ENCODE data around the gene PEAK3. TPM values are rescaled to one million over a fixed set of nuclear protein-coding genes. Genes with fewer than 3 reads are reported as not detected.

The PEAK3 gene
- polyA plus RNA-seq, 1 of the 3 experiments (the other 2 are of a cell fraction): not detected

- ChIA-PET CTCF (interaction anchor here (3.4 to 5.2 kb wide), 2 partner anchors 13 to 55 kb away, joined by 20 to 51 read pairs; no protein-coding TSS in a partner anchor), POLR2A (no interaction called here)
- Histone ChIP-seq H3F3A (replicated peaks; ENCODE audit: insufficient read depth) (no peaks in the 10 kb centered on the region), H3K79me2 (ENCODE audit: insufficient read depth) (peaks cover 81% of the 10 kb centered on the region), H3K36me3 (replicated peaks in 1 of 2; ENCODE audit: control insufficient read depth in 1 of 2, insufficient read depth in 2 of 2, low read length in 1 of 2) (peaks cover 3 to 10% of the 10 kb centered on the region in 2 experiments), H3K27ac (ENCODE audit: low read depth in 2 of 2, low read length in 1 of 2) (peak overlapping the region; percentile 67 to 84; a peak in 1 of 4 replicates), H3K9me3 (no peaks in the 10 kb centered on the region), H3K27me3 (ENCODE audit: insufficient read depth) (no peaks in the 10 kb centered on the region), H3K4me2 (peak overlapping the region; percentile 92), H4K20me1 (ENCODE audit: insufficient read depth) (peaks cover 19% of the 10 kb centered on the region; the same call in 1 of the 2 replicates), H3K9ac (peak overlapping the region; percentile 81), H2AFZ (ENCODE audit: low read depth) (0 out of 2 replicates have a peak overlapping the region, but pooled peaks have one; percentile 67), H3K4me1 (ENCODE audit: control insufficient read depth in 1 of 2, insufficient read depth in 2 of 2, low read depth in 1 of 2, low read length in 1 of 2) (peaks cover 6 to 14% of the 10 kb centered on the region in 2 experiments; a peak in 2 of 4 replicates), H3K4me3 (ENCODE audit: low read depth in 2 of 2, low read length in 1 of 2) (peak overlapping the region; percentile 76 to 91), H3K9me2 (no peaks in the 10 kb centered on the region)
- peak; percentile 59 for DNase-seq
- TF ChIP-seq CHD2 (IDR thresholded peaks at IDR 0.05; ENCODE audit: low read length, partially characterized antibody): no peak
- TF ChIP-seq SMC3 (IDR thresholded peaks at IDR 0.05; ENCODE audit: low read depth, low read length): no peak
- no peak for TF ChIP-seq RFX5 (IDR thresholded peaks at IDR 0.05; ENCODE audit: low read length)
- TF ChIP-seq TCF12 (IDR thresholded peaks at IDR 0.05): no peak
- no peak for TF ChIP-seq IRF3 (IDR thresholded peaks at IDR 0.05; ENCODE audit: low read depth, low read length)
- TF ChIP-seq MXI1 (IDR thresholded peaks at IDR 0.05; ENCODE audit: low read depth, low read length): no peak
- TF ChIP-seq TAF1 (IDR thresholded peaks at IDR 0.05; ENCODE audit: borderline replicate concordance, low read depth, low read length): no peak
- no peak for TF ChIP-seq RXRA (IDR thresholded peaks at IDR 0.05; ENCODE audit: borderline replicate concordance, low read depth)
- no peak for TF ChIP-seq EZH2phosphoT487 (IDR thresholded peaks at IDR 0.05; ENCODE audit: borderline replicate concordance, low read depth)
- no peak for TF ChIP-seq ZBTB33 (IDR thresholded peaks at IDR 0.05; ENCODE audit: borderline replicate concordance, low read depth)
- TF ChIP-seq EP300 (IDR thresholded peaks at IDR 0.05; ENCODE audit: borderline replicate concordance in 1 of 2, low read depth in 1 of 2, low read length in 1 of 2): no peak
- TF ChIP-seq YY1 (IDR thresholded peaks at IDR 0.05; ENCODE audit: low read depth): no peak
- WGBS (ENCODE audit: low lambda C conversion rate): 5% methylated on average over 3 of the region's 16 CpGs
Measured at GRCh38 chr19:2329149-2329478, 47.1 kb upstream of the PEAK3 start.

- POLR2A ChIA-PET: no interaction called here
- TF ChIP-seq NFIC (IDR thresholded peaks at IDR 0.05; ENCODE audit: borderline replicate concordance) (no peak), SIN3A (IDR thresholded peaks at IDR 0.05; ENCODE audit: borderline replicate concordance, low read depth, low read length) (0 out of 2 replicates have a peak, but pooled peaks have one; percentile 47), RCOR1 (IDR thresholded peaks at IDR 0.05; ENCODE audit: low read length) (no peak), MEF2A (IDR thresholded peaks at IDR 0.05; ENCODE audit: borderline replicate concordance, low read depth) (no peak), RFX5 (IDR thresholded peaks at IDR 0.05; ENCODE audit: low read length) (no peak), USF1 (IDR thresholded peaks at IDR 0.05; ENCODE audit: borderline replicate concordance, low read depth) (no peak), EP300 (IDR thresholded peaks at IDR 0.05; ENCODE audit: borderline replicate concordance in 1 of 2, low read depth in 1 of 2, low read length in 1 of 2) (no peak), EZH2phosphoT487 (IDR thresholded peaks at IDR 0.05; ENCODE audit: borderline replicate concordance, low read depth) (no peak), RAD21 (IDR thresholded peaks at IDR 0.05; ENCODE audit: low read length) (no peak), YY1 (IDR thresholded peaks at IDR 0.05; ENCODE audit: low read depth) (peak; percentile 94), TAF1 (IDR thresholded peaks at IDR 0.05; ENCODE audit: borderline replicate concordance, low read depth, low read length) (peak; percentile 93), NRF1 (IDR thresholded peaks at IDR 0.05; ENCODE audit: low read depth, low read length) (peak; percentile 99), TEAD4 (IDR thresholded peaks at IDR 0.05; ENCODE audit: borderline replicate concordance, insufficient read depth) (no peak), ELF1 (IDR thresholded peaks at IDR 0.05) (no peak), IRF3 (IDR thresholded peaks at IDR 0.05; ENCODE audit: low read depth, low read length) (no peak)
Measured at GRCh38 chr19:2328401-2329148, 46.6 kb upstream of the PEAK3 start, which contains the start of the genes LSM7 and SPPL2B. Gene LSM7, minus strand, starts transcription at chr19:2328586. Its CDS starts 20 bp downstream, at chr19:2328566. Gene SPPL2B, plus strand, starts transcription at chr19:2328684. Its CDS starts 26 bp downstream, at chr19:2328710.

More at GRCh38 chr19:2328401-2329148, 46.6 kb upstream of the PEAK3 start, which contains the start of the genes LSM7 and SPPL2B:
- H2AFZ ChIP-seq (ENCODE audit: low read depth): peak within 1 kb of the TSS; percentile 67
- WGBS (ENCODE audit: low lambda C conversion rate): 0% methylated on average over 32 of the region's 89 CpGs
- H3K27me3 ChIP-seq (ENCODE audit: insufficient read depth): no peaks in the 10 kb centered on the region
- H3K9me2 ChIP-seq: no peaks in the 10 kb centered on the region
- H3K79me2 ChIP-seq (ENCODE audit: insufficient read depth): peaks cover 76% of the 10 kb centered on the region
- H3K4me2 ChIP-seq: peak within 1 kb of the TSS; percentile 92
- H3K9me3 ChIP-seq: no peaks in the 10 kb centered on the region
- H4K20me1 ChIP-seq (ENCODE audit: insufficient read depth): peaks cover 19% of the 10 kb centered on the region; the same call in 1 of the 2 replicates
- H3F3A ChIP-seq (replicated peaks; ENCODE audit: insufficient read depth): no peaks in the 10 kb centered on the region
- H3K27ac ChIP-seq (ENCODE audit: low read depth in 2 of 2, low read length in 1 of 2): peak within 1 kb of the TSS; percentile 67 to 84
- DNase-seq: peak; percentile 100
- H3K4me1 ChIP-seq (ENCODE audit: control insufficient read depth in 1 of 2, insufficient read depth in 2 of 2, low read depth in 1 of 2, low read length in 1 of 2): peaks cover 6 to 14% of the 10 kb centered on the region in 2 experiments; a peak in 2 of 4 replicates
- peak within 1 kb of the TSS; percentile 76 to 91 for H3K4me3 ChIP-seq (ENCODE audit: low read depth in 2 of 2, low read length in 1 of 2)
- CTCF ChIA-PET: interaction anchor here (0.9 to 5.2 kb wide), 5 partner anchors 10 to 54 kb away, joined by 3 to 51 read pairs (median 3); no protein-coding TSS in a partner anchor
- H3K9ac ChIP-seq: peak within 1 kb of the TSS; percentile 81
- peaks cover 3 to 14% of the 10 kb centered on the region in 2 experiments for H3K36me3 ChIP-seq (replicated peaks in 1 of 2; ENCODE audit: control insufficient read depth in 1 of 2, insufficient read depth in 2 of 2, low read length in 1 of 2)

All from SK-N-SH (cell line).